ENCODE results near the gene CFAP251. TPM values are rescaled to one million over a fixed set of nuclear protein-coding genes. Genes with fewer than 3 reads are reported as not detected.

The CFAP251 gene
- total RNA-seq, 1 donor from 2014 or later = 16.5 TPM

Other genes with a start within 250 kb of the CFAP251 start
- gene MORN3, start 248.9 kb upstream of the CFAP251 start, total RNA-seq = under 0.01 and 3.1 TPM in 2 replicates
- 8.5 and 12.8 TPM in 2 replicates for gene TMEM120B, start 205.8 kb upstream of the CFAP251 start, total RNA-seq
- gene RHOF, start 124.9 kb upstream of the CFAP251 start, total RNA-seq = 47.3 and 82.0 TPM in 2 replicates
- gene SETD1B, start 114.6 kb upstream of the CFAP251 start, total RNA-seq = 1.6 and 11.9 TPM in 2 replicates
- 2.1 TPM in 2 replicates for gene HPD, start 59.7 kb upstream of the CFAP251 start, total RNA-seq
- gene PSMD9, start 29.8 kb upstream of the CFAP251 start, total RNA-seq = 62.3 and 132 TPM in 2 replicates
- gene BCL7A, start 103.3 kb downstream of the CFAP251 start, total RNA-seq = 9.7 and 24.8 TPM in 2 replicates
- 16.1 and 58.8 TPM in 2 replicates for gene MLXIP, start 160.2 kb downstream of the CFAP251 start, total RNA-seq

All from renal cortical epithelial cell (primary cell).